ENCODE results near the gene LEO1.

LEO1 gene

GRCh38 chr15:51908316-51908715 is 63.3 kb downstream of the LEO1 start:
- H3K36me3 ChIP-seq (ENCODE audit: control insufficient read depth, insufficient read depth, low read length): peaks cover 44% of the 10 kb centered on the region
- no peak overlapping the region for H3K27ac ChIP-seq (ENCODE audit: insufficient read depth, low read length, poor library complexity, severe bottlenecking)
- H3K4me3 ChIP-seq (ENCODE audit: insufficient read depth, low read depth, low read length, poor library complexity, severe bottlenecking): no peak overlapping the region
- no peak for DNase-seq
- no peaks in the 10 kb centered on the region for H3K9me3 ChIP-seq (ENCODE audit: control insufficient read depth, low read length)
- H3K27me3 ChIP-seq (replicated peaks; ENCODE audit: control insufficient read depth, insufficient read depth, low read length, poor library complexity, severe bottlenecking): no peaks in the 10 kb centered on the region
- no peaks in the 10 kb centered on the region for H3K4me1 ChIP-seq (ENCODE audit: control insufficient read depth, insufficient read depth, low read length, poor library complexity, severe bottlenecking)

GRCh38 chr15:51907136-51907862 is 64.3 kb downstream of the LEO1 start:
- Histone ChIP-seq H3K4me3 (ENCODE audit: insufficient read depth, low read depth, low read length, poor library complexity, severe bottlenecking) (no peak overlapping the region), H3K9me3 (ENCODE audit: control insufficient read depth, low read length) (no peaks in the 10 kb centered on the region), H3K4me1 (ENCODE audit: control insufficient read depth, insufficient read depth, low read length, poor library complexity, severe bottlenecking) (no peaks in the 10 kb centered on the region), H3K36me3 (ENCODE audit: control insufficient read depth, insufficient read depth, low read length) (peaks cover 48% of the 10 kb centered on the region), H3K27me3 (replicated peaks; ENCODE audit: control insufficient read depth, insufficient read depth, low read length, poor library complexity, severe bottlenecking) (no peaks in the 10 kb centered on the region), H3K27ac (ENCODE audit: insufficient read depth, low read length, poor library complexity, severe bottlenecking) (no peak overlapping the region)
- DNase-seq: no peak

GRCh38 chr15:51904931-51905330 is 66.6 kb downstream of the LEO1 start:
- no peak for DNase-seq
- H3K36me3 ChIP-seq (ENCODE audit: control insufficient read depth, insufficient read depth, low read length): peaks cover 63% of the 10 kb centered on the region
- H3K27me3 ChIP-seq (replicated peaks; ENCODE audit: control insufficient read depth, insufficient read depth, low read length, poor library complexity, severe bottlenecking): no peaks in the 10 kb centered on the region
- no peaks in the 10 kb centered on the region for H3K4me1 ChIP-seq (ENCODE audit: control insufficient read depth, insufficient read depth, low read length, poor library complexity, severe bottlenecking)
- no peak overlapping the region for H3K27ac ChIP-seq (ENCODE audit: insufficient read depth, low read length, poor library complexity, severe bottlenecking)
- H3K4me3 ChIP-seq (ENCODE audit: insufficient read depth, low read depth, low read length, poor library complexity, severe bottlenecking): no peak overlapping the region
- H3K9me3 ChIP-seq (ENCODE audit: control insufficient read depth, low read length): no peaks in the 10 kb centered on the region

GRCh38 chr15:51904421-51904820 is 67.2 kb downstream of the LEO1 start:
- Histone ChIP-seq H3K36me3 (ENCODE audit: control insufficient read depth, insufficient read depth, low read length) (peaks cover 63% of the 10 kb centered on the region), H3K4me3 (ENCODE audit: insufficient read depth, low read depth, low read length, poor library complexity, severe bottlenecking) (no peak overlapping the region), H3K9me3 (ENCODE audit: control insufficient read depth, low read length) (no peaks in the 10 kb centered on the region), H3K27me3 (replicated peaks; ENCODE audit: control insufficient read depth, insufficient read depth, low read length, poor library complexity, severe bottlenecking) (no peaks in the 10 kb centered on the region), H3K4me1 (ENCODE audit: control insufficient read depth, insufficient read depth, low read length, poor library complexity, severe bottlenecking) (no peaks in the 10 kb centered on the region), H3K27ac (ENCODE audit: insufficient read depth, low read length, poor library complexity, severe bottlenecking) (no peak overlapping the region)
- no peak for DNase-seq

GRCh38 chr15:51889486-51889885 is 82.1 kb downstream of the LEO1 start:
- no peaks in the 10 kb centered on the region for H3K27me3 ChIP-seq (replicated peaks; ENCODE audit: control insufficient read depth, insufficient read depth, low read length, poor library complexity, severe bottlenecking)
- H3K4me1 ChIP-seq (ENCODE audit: control insufficient read depth, insufficient read depth, low read length, poor library complexity, severe bottlenecking): no peaks in the 10 kb centered on the region
- no peaks in the 10 kb centered on the region for H3K9me3 ChIP-seq (ENCODE audit: control insufficient read depth, low read length)
- no peak for DNase-seq
- peaks cover 16% of the 10 kb centered on the region for H3K36me3 ChIP-seq (ENCODE audit: control insufficient read depth, insufficient read depth, low read length)
- H3K4me3 ChIP-seq (ENCODE audit: insufficient read depth, low read depth, low read length, poor library complexity, severe bottlenecking): no peak overlapping the region
- H3K27ac ChIP-seq (ENCODE audit: insufficient read depth, low read length, poor library complexity, severe bottlenecking): no peak overlapping the region

GRCh38 chr15:51888593-51889195 is 82.9 kb downstream of the LEO1 start:
- no peak for DNase-seq
- H3K27ac ChIP-seq (ENCODE audit: insufficient read depth, low read length, poor library complexity, severe bottlenecking): no peak overlapping the region
- H3K27me3 ChIP-seq (replicated peaks; ENCODE audit: control insufficient read depth, insufficient read depth, low read length, poor library complexity, severe bottlenecking): no peaks in the 10 kb centered on the region
- no peaks in the 10 kb centered on the region for H3K4me1 ChIP-seq (ENCODE audit: control insufficient read depth, insufficient read depth, low read length, poor library complexity, severe bottlenecking)
- H3K9me3 ChIP-seq (ENCODE audit: control insufficient read depth, low read length): no peaks in the 10 kb centered on the region
- peaks cover 9% of the 10 kb centered on the region for H3K36me3 ChIP-seq (ENCODE audit: control insufficient read depth, insufficient read depth, low read length)
- H3K4me3 ChIP-seq (ENCODE audit: insufficient read depth, low read depth, low read length, poor library complexity, severe bottlenecking): no peak overlapping the region

All from effector memory CD4-positive, alpha-beta T cell (primary cell).